Measurements from ENCODE around the gene SCYGR7. TPM values are rescaled to one million over a fixed set of nuclear protein-coding genes. Genes with fewer than 3 reads are reported as not detected.

The SCYGR7 gene
- total RNA-seq (2022; extraction: Qiagen RNA extraction) = not detected in 5 replicates

GRCh38 chr2:227728035-227728434 is at the start of gene SCYGR7:
TSS of gene SCYGR7 (plus strand) at chr2:227728335. CDS start at chr2:227728335, 0 bp downstream.

GRCh38 chr2:227717687-227718567 is 10.2 kb upstream of the SCYGR7 start, which contains the start of gene SLC19A3:
TSS of gene SLC19A3 (minus strand) at chr2:227718028. CDS start at chr2:227702318, 15,710 bp downstream.

GRCh38 chr2:227724394-227725039 is 3.6 kb upstream of the SCYGR7 start, which contains the start of gene SCYGR6:
TSS of gene SCYGR6 (minus strand) at chr2:227724757. CDS start at chr2:227724757, 0 bp downstream.

GRCh38 chr2:227745594-227745993 is 17.5 kb downstream of the SCYGR7 start, which contains the start of gene SCYGR8:
TSS of gene SCYGR8 (plus strand) at chr2:227745894. CDS start at chr2:227745894, 0 bp downstream.

Other genes with a start within 250 kb of the SCYGR7 start
- gene SCYGR2, start 129.4 kb upstream of the SCYGR7 start, total RNA-seq (2022; extraction: Qiagen RNA extraction) = not detected in 5 replicates
- gene SCYGR3, start 113.5 kb upstream of the SCYGR7 start, total RNA-seq (2022; extraction: Qiagen RNA extraction) = not detected in 5 replicates
- gene SCYGR4, start 110.8 kb upstream of the SCYGR7 start, total RNA-seq (2022; extraction: Qiagen RNA extraction) = not detected in 5 replicates
- gene SCYGR5, start 61.5 kb upstream of the SCYGR7 start, total RNA-seq (2022; extraction: Qiagen RNA extraction) = not detected in 5 replicates
- gene SLC19A3, start 10.3 kb upstream of the SCYGR7 start, total RNA-seq (2022; extraction: Qiagen RNA extraction) = 1.9 to 2.9 TPM (median 2.2 TPM) in 5 replicates
- gene SCYGR6, start 3.6 kb upstream of the SCYGR7 start, total RNA-seq (2022; extraction: Qiagen RNA extraction) = not detected in 5 replicates
- gene SCYGR8, start 17.6 kb downstream of the SCYGR7 start, total RNA-seq (2022; extraction: Qiagen RNA extraction) = not detected in 5 replicates
- gene CCL20, start 85.5 kb downstream of the SCYGR7 start, total RNA-seq (2022; extraction: Qiagen RNA extraction) = 3.0 to 6.9 TPM (median 3.9 TPM) in 5 replicates
- 2.3 to 3.0 TPM (median 2.4 TPM) in 5 replicates for gene DAW1, start 143.3 kb downstream of the SCYGR7 start, total RNA-seq (2022; extraction: Qiagen RNA extraction)